Peyer's patch (tissue), 4 donors: ENCODE results near the gene RECK.

Experiments used
- POLR2A ChIP-seq, 2 donors: fragments of 450-650 bp; IDR thresholded peaks; one replicate each; pipeline ENCODE4 v1.5.1; 2017; ENCODE audit warnings: antibody characterized with exemption in 2 of 2, mild to moderate bottlenecking in 2 of 2, moderate library complexity in 2 of 2
- TF ChIP-seq, protein P1 (sequence below), 6 experiments: fragments of 450-650 bp in 4 of 6; fragments of 200-600 bp in 2 of 6; sonication (generic) in 1 of 6; IDR thresholded peaks; one replicate each; pipeline ENCODE4 v1.5.1; 2017 to 2019; ENCODE audit warnings: antibody characterized with exemption in 6 of 6, mild to moderate bottlenecking in 3 of 6, moderate library complexity in 1 of 6

GRCh38 chr9:35994959-35995358, 41.8 kb upstream of the RECK start:
- TF ChIP-seq, protein P1, sequence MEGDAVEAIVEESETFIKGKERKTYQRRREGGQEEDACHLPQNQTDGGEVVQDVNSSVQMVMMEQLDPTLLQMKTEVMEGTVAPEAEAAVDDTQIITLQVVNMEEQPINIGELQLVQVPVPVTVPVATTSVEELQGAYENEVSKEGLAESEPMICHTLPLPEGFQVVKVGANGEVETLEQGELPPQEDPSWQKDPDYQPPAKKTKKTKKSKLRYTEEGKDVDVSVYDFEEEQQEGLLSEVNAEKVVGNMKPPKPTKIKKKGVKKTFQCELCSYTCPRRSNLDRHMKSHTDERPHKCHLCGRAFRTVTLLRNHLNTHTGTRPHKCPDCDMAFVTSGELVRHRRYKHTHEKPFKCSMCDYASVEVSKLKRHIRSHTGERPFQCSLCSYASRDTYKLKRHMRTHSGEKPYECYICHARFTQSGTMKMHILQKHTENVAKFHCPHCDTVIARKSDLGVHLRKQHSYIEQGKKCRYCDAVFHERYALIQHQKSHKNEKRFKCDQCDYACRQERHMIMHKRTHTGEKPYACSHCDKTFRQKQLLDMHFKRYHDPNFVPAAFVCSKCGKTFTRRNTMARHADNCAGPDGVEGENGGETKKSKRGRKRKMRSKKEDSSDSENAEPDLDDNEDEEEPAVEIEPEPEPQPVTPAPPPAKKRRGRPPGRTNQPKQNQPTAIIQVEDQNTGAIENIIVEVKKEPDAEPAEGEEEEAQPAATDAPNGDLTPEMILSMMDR (IDR thresholded peaks at IDR 0.05): no peak
- no peak for TF ChIP-seq POLR2A (IDR thresholded peaks at IDR 0.05)
